Right atrium auricular region (tissue), 2 donors: Measurements from ENCODE around the gene ENO4. TPM values are rescaled to one million over a fixed set of nuclear protein-coding genes. Genes with fewer than 3 reads are reported as not detected.

Experiments used
- DNase-seq: peaks from one replicate; pipeline ENCODE4 v3.0.0-alpha.2; 2019; ENCODE audit warnings: low spot score
- H3K27ac ChIP-seq, 2 donors: fragments of 200-600 bp; sonication (generic); 1 replicate in 1 of 2; 2 replicates in 1 of 2; pipeline ENCODE4 v1.5.1; 2016 to 2019
- H3K27me3 ChIP-seq, 2 donors: fragments of 200-600 bp; sonication (generic); one replicate each; pipeline versions ENCODE4 v1.5.1 to v1.6.0; 2017 to 2019
- H3K36me3 ChIP-seq: fragments of 200-600 bp; sonication (generic); one replicate; pipeline ENCODE4 v1.5.1; 2016
- H3K4me1 ChIP-seq, 2 donors: fragments of 200-600 bp; sonication (generic); one replicate each; pipeline versions ENCODE4 v1.5.1 to v1.6.0; 2017 to 2019
- H3K4me3 ChIP-seq, 2 donors: fragments of 200-600 bp; sonication (generic); 1 replicate in 1 of 2; 2 replicates in 1 of 2; pipeline ENCODE4 v1.5.1; 2017 to 2019; ENCODE audit warnings: mild to moderate bottlenecking in 1 of 2, moderate library complexity in 1 of 2
- H3K9me3 ChIP-seq, 2 donors: fragments of 200-600 bp; sonication (generic); one replicate each; pipeline ENCODE4 v1.5.1; 2019
- CTCF ChIP-seq, 2 donors: fragments of 200-600 bp; sonication (generic); IDR thresholded peaks; one replicate each; pipeline ENCODE4 v1.5.1; 2019; ENCODE audit warnings: antibody characterized with exemption in 2 of 2
- total RNA-seq, 2 donors: library from RNA; depleted of rRNA; stranded (reverse); fragments of >200 nt; gene quantifications; one replicate each; pipeline ENCODE4 v1.1.0, GENCODE V29; 2016

The ENO4 gene
- total RNA-seq, 2 donors from 2014 or later, result 0.15 TPM; not detected in 1

- no peak for TF ChIP-seq CTCF (IDR thresholded peaks at IDR 0.05)
- H3K4me1 ChIP-seq, result no peaks in the 10 kb centered on the region
- no peaks in the 10 kb centered on the region for H3K9me3 ChIP-seq
- no peak overlapping the region for H3K4me3 ChIP-seq
- H3K27me3 ChIP-seq, result no peaks in the 10 kb centered on the region
- no peaks in the 10 kb centered on the region for H3K36me3 ChIP-seq
- DNase-seq, result no peak
- no peak overlapping the region for H3K27ac ChIP-seq
Measured at GRCh38 chr10:116873134-116873533, 23.8 kb downstream of the ENO4 start.

GRCh38 chr10:116875897-116876296, 26.6 kb downstream of the ENO4 start:
- H3K9me3 ChIP-seq, result no peaks in the 10 kb centered on the region
- no peak for TF ChIP-seq CTCF (IDR thresholded peaks at IDR 0.05)
- no peak for DNase-seq
- no peaks in the 10 kb centered on the region for H3K27me3 ChIP-seq
- H3K27ac ChIP-seq, result no peak overlapping the region
- H3K4me3 ChIP-seq, result no peak overlapping the region
- no peaks in the 10 kb centered on the region for H3K36me3 ChIP-seq
- H3K4me1 ChIP-seq, result no peaks in the 10 kb centered on the region

GRCh38 chr10:116877391-116877790, 28.1 kb downstream of the ENO4 start:
- no peak for TF ChIP-seq CTCF (IDR thresholded peaks at IDR 0.05)
- no peaks in the 10 kb centered on the region for H3K27me3 ChIP-seq
- H3K9me3 ChIP-seq, result no peaks in the 10 kb centered on the region
- no peaks in the 10 kb centered on the region for H3K36me3 ChIP-seq
- DNase-seq, result no peak
- no peaks in the 10 kb centered on the region for H3K4me1 ChIP-seq
- H3K27ac ChIP-seq, result no peak overlapping the region
- H3K4me3 ChIP-seq, result no peak overlapping the region

GRCh38 chr10:116878123-116878522, 28.8 kb downstream of the ENO4 start:
- Histone ChIP-seq H3K4me3 (no peak overlapping the region), H3K36me3 (no peaks in the 10 kb centered on the region), H3K4me1 (no peaks in the 10 kb centered on the region), H3K27ac (no peak overlapping the region), H3K9me3 (no peaks in the 10 kb centered on the region), H3K27me3 (no peaks in the 10 kb centered on the region)
- TF ChIP-seq CTCF (IDR thresholded peaks at IDR 0.05), result no peak
- DNase-seq, result no peak

GRCh38 chr10:116879817-116880216, 30.5 kb downstream of the ENO4 start:
- Histone ChIP-seq H3K27ac (no peak overlapping the region), H3K36me3 (no peaks in the 10 kb centered on the region), H3K9me3 (no peaks in the 10 kb centered on the region), H3K27me3 (no peaks in the 10 kb centered on the region), H3K4me3 (no peak overlapping the region), H3K4me1 (no peaks in the 10 kb centered on the region)
- no peak for DNase-seq
- no peak for TF ChIP-seq CTCF (IDR thresholded peaks at IDR 0.05)

- no peak for TF ChIP-seq CTCF (IDR thresholded peaks at IDR 0.05)
- DNase-seq, result no peak
- no peak overlapping the region for H3K4me3 ChIP-seq
- no peaks in the 10 kb centered on the region for H3K4me1 ChIP-seq
- H3K27ac ChIP-seq, result no peak overlapping the region
- H3K9me3 ChIP-seq, result no peaks in the 10 kb centered on the region
- H3K36me3 ChIP-seq, result no peaks in the 10 kb centered on the region
- H3K27me3 ChIP-seq, result no peaks in the 10 kb centered on the region
Measured at GRCh38 chr10:116880716-116881482, 31.6 kb downstream of the ENO4 start.
